Activated CD4-positive, alpha-beta T cell treated with anti-CD3 and anti-CD28 coated beads, Interleukin-2, amount 50 U/mL, for 1 hour (primary cell): ENCODE measurements around the gene WNT6.

ENCODE experiments used
- DNase-seq: peaks from one replicate; pipeline ENCODE4 v3.0.0-alpha.2; 2020

Gene WNT6

DNA sequence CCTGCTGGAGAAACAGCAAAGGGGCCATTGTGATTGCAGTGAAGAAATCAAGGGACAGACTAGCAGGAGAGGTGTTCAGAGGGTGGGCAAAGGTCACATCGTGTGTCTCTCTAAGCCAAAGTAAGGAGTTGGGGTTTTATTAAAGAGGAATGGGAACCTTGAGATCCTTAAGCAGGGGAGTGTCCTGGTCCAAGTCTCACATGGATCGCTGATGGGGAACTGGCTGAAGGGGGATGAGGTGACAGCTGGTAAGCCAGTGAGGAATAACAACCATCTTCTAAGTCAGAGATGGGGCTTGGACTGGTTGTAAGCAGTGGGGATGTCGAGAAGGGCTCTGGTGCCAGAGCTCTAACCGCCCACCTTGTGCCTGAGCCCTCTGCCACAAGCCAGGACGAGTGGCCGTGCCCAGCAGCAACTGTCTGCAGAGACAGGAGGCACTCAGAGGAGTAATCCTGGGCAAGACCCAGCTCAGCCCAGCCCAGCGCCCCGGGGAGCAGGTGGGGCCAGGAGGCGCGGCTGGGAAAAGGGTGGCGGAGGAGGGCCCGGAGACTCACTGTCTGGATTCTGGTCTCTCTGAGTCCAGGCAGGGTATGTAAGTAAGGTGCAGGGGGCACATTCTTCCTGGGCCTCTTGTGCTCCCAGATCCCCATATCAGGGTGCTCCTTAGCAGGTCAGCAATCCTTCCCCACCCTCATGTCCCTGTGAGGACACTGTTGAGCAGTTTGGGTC lies 34.7 kb downstream of the WNT6 start:
- DNase-seq: no peak

DNA sequence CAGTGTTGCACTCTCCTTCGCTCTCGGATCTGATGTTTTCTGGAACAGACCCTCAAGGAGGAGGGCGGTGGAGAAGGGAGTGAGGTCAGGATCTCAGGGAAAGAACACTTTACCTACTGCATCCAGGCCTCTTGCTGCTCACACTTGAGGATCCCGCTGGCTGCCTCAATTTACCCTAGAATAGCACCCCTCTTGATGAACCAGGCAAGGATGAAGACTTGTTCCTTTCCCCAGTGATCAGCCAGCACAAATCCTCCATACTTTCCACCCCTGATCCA lies 35.2 kb downstream of the WNT6 start:
- no peak for DNase-seq

DNA sequence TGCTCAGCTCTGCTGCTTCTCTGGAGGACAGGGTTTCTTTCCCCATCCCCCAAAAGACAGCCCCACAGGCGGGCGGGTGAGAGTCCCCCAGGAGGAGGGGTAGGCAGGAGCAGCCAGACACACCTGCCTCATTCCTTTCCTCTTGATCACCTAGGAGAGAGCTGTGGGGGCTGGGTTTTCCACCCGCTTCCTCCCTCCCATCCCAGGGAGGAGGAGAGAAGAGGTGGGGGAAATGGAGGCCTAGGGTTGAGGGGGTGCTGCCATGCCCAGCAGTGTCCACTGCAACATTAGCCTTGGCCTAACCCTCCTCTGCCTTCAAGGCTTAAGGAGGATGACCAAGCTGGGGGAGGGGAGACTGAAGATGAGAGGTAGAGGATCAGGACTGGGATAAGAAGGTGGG lies 35.7 kb downstream of the WNT6 start:
- no peak for DNase-seq

- no peak for DNase-seq
These were observed 36.3 kb downstream of the WNT6 start for GRCh38 chr2:218895759-218896500.

- peak; percentile 82 for DNase-seq
These were observed 37.1 kb downstream of the WNT6 start for GRCh38 chr2:218896501-218897393.

DNA sequence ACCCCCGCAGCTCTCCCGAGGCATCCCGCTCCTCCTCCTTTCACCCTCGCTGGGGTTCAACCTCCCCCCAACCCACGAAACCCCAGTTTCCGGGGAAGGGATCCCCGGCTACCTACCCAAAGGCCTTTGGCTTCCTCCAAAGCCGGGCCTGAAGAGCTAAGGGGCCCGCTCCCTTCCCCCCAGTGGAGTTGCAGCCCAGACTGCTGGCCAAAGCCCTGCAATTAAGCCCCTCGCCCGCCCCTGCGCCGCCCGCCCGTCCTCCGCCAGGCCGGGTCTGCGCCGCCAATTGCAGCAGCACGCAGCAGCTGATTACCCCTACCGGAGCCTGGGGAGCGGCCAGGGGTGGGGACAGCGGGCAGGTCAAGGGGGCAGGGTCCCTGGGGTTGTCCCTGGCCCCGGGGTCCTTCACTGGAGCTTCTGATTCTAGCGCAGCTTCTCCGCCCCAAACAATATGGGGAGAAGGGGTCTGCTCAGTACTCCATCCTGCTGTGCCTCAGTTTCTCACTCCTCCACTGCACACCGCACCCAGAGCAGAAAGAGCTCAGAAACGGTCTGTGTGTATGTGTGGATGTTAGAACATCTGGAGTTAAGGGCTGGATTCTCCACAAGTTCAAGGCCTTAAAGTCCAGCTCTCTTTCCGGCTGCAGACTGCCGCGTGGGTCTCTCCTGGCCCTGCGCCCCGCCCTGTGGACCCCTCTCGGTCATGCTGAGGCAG lies 37.9 kb downstream of the WNT6 start:
- no peak for DNase-seq

DNA sequence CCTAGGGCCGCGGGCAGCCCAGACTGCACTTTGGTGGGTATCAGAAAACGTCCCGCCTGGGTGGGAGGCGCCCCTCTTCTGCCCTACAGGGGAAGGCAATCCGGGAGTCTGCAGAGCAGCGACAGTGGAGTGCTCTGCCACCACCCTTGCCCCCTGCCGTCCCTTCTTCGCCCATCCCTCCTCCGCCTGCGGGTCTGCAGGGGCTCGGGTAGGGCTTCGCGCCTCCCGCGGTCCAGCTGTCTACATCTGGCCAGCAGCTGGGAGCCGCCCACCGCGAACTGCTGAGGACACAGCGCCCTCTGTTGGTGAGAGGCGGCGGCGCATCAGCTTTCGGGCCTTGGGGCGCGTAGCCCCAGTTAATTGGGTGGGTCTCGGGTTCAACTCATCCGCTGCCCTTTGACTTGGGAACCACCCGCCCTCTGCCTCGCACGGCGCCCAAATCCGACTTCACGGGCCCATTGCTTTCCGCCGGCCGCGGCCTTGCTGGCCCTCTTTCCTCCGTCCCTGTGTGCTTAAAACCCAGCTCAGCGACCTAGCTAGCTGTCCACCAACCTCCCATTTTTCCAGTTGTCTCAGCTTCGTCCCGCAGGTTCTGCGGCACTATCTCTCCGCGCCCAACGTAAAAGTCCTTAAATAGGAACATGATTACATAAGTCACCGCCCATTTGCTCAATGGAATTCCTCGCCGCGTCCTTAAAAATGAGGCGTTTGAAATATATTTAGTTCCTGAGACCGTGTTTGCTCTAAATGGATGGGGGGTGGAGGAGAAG lies 38.7 kb downstream of the WNT6 start:
- peak; percentile 78 for DNase-seq

GRCh38 chr2:218899147-218899546 lies 39.5 kb downstream of the WNT6 start:
- no peak for DNase-seq

GRCh38 chr2:218902427-218902826 lies 42.8 kb downstream of the WNT6 start:
- DNase-seq: no peak

- no peak for DNase-seq
These were observed 44.6 kb downstream of the WNT6 start for GRCh38 chr2:218904176-218904575.

- peak; percentile 88 for DNase-seq
These were observed 49.4 kb downstream of the WNT6 start for GRCh38 chr2:218908721-218909619.

GRCh38 chr2:218910741-218911140 lies 51.1 kb downstream of the WNT6 start:
- no peak for DNase-seq

GRCh38 chr2:218920504-218920903 lies 60.9 kb downstream of the WNT6 start:
- no peak for DNase-seq
